GM18951 (cell line): Measurements from ENCODE around the gene EEF1AKMT3.

Experiments
- POLR2A ChIP-seq: IDR thresholded peaks from 4 replicates; pipeline ENCODE4 v1.6.1; 2011; ENCODE audit warnings: mild to moderate bottlenecking; ENCODE audit not compliant: insufficient read length, insufficient read depth; ENCODE audit errors: extremely low read depth
- in situ Hi-C: fragments of 300-500 bp; cut with MboI; formaldehyde crosslinking; loops from one replicate; pipeline ENCODE4 v1.12.0; 2022; ENCODE audit warnings: low sequenced_read_pairs, mixed read lengths, inconsistent platforms; ENCODE audit not compliant: unreplicated experiment

The EEF1AKMT3 gene

GRCh38 chr12:57758552-57759359, 13.7 kb upstream of the EEF1AKMT3 start:
- TF ChIP-seq POLR2A: no peak
- in situ Hi-C loops: no loop called here

- in situ Hi-C loops: no loop called here
- no peak for TF ChIP-seq POLR2A
Measured at GRCh38 chr12:57759360-57759980, 12.9 kb upstream of the EEF1AKMT3 start.

DNA sequence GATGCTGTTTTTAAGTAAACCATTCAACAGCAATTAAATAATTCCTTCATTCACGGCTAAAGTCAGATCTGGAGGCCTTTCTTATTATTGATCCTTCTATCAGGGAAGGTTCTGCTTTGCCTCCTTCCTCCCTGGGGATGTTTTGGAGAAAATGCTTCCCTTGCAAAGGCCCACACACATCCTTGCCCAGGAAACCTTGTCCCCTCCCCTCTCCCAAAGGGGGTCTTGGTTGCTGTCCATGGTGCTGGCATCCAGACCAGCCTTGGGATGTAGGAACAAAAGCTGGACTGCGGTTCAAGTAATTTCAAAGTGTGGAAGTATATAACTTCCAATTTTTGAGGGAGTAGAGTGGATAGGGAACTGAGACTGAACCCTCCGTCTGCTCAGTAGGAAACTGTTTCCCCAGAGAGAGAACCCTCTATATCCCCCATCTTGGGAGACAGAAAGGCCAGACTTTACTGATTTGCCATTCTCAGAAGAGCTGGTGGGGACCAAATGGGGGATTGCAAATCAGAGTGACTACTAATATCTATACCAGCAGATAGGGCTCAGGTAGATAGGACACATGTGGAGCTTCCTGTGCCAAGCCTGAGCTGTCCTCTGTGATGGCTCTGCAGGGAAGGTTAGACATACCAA, 11.9 kb upstream of the EEF1AKMT3 start:
- TF ChIP-seq POLR2A: no peak
- in situ Hi-C loops: no loop called here

- in situ Hi-C loops: no loop called here
- no peak for TF ChIP-seq POLR2A
Measured at GRCh38 chr12:57761391-57761998, 10.9 kb upstream of the EEF1AKMT3 start.

DNA sequence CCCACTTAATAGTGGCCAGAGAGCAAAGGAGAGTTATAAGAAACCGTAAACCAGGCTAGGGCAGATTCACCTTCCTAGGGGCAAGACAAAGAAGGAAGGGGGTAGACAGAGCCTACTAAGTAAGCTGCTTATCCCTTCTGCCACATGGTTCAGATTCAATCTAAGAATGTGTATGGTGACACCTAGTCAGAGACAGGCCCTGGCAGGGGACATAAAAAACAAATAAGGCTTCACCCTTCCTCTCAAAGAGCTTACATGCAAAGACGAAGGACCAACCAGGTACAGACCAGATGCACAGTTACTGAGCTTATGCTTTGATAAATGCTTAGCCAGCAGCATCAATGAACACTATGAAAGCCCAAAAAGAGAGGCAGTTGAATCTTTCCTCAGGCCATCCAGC, 10.0 kb upstream of the EEF1AKMT3 start:
- in situ Hi-C loops: no loop called here

GRCh38 chr12:57763881-57764661, 8.3 kb upstream of the EEF1AKMT3 start:
- in situ Hi-C loops: no loop called here

More for the DNA sequence above, 10.0 kb upstream of the EEF1AKMT3 start:
- no peak for TF ChIP-seq POLR2A

GRCh38 chr12:57764662-57765002, 7.8 kb upstream of the EEF1AKMT3 start:
- in situ Hi-C loops: no loop called here
- TF ChIP-seq POLR2A: no peak

More at GRCh38 chr12:57763881-57764661, 8.3 kb upstream of the EEF1AKMT3 start:
- no peak for TF ChIP-seq POLR2A

GRCh38 chr12:57765003-57765697, 7.3 kb upstream of the EEF1AKMT3 start:
- in situ Hi-C loops: no loop called here
- no peak for TF ChIP-seq POLR2A

- TF ChIP-seq POLR2A: no peak
- in situ Hi-C loops: no loop called here
Measured at GRCh38 chr12:57765698-57766463, 6.5 kb upstream of the EEF1AKMT3 start.

DNA sequence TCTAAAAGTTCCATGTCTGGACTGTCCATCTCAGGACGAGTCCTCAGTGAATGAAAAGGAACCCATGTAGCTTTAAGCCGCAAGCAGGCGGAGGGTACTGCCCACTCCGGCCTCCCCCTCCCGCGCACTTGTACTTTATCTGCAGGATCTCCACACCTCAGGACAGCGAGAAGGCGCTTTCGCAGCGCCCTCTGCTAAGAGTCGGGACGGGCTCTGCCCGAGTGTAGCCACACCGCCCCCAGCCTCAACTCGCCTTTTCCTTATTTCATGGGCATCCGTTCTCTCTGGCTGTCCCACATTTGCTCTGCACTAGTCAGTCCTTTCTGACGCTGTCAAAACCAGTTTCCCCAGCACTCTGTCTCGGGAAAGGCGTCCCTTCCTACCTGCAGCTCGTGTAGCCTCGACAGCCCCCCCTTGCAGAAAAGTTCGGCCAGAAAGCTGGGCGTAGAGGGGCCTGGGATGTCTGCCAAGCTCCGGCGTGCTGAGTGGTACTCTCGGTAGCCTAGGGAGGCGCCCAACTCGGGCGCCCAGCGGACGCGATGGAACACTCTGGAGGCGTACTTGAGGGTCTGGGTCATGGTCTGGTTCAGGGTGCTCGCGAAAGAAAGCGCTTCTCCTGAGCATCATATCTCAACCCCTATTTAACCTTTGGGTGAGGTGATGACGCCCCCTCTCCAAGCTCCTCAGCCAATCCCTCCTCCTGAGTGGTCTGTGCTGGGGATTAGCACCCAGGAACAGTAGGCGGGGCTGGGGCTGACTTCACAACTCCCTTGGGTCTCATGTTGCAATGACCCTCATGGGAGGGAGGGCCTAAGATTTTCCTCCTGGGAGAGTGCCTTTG, 5.7 kb upstream of the EEF1AKMT3 start, which contains the start of gene CYP27B1:
CYP27B1 (minus strand) TSS at position 615 of the 841 bp plus-strand sequence; CDS start at position 578, 37 bp downstream.
- in situ Hi-C loops: no loop called here
- TF ChIP-seq POLR2A: no peak

- no peak for TF ChIP-seq POLR2A
- in situ Hi-C loops: no loop called here
Measured at GRCh38 chr12:57767305-57767698, 5.1 kb upstream of the EEF1AKMT3 start.
